Upper lobe of left lung (tissue), 6 donors: Measurements from ENCODE around the gene LBX2. TPM values are rescaled to one million over a fixed set of nuclear protein-coding genes. Genes with fewer than 3 reads are reported as not detected.
A peak's percentile ranks its signal among the peaks of the same experiment; 100 is the strongest.

ENCODE experiments used
- ATAC-seq, 2 donors: fragments of 200-7000 bp; cut with Tn5 transposase; one replicate each; pipeline ENCODE4 v1.9.1; 2022; ENCODE audit warnings: mild to moderate bottlenecking in 2 of 2, moderate library complexity in 2 of 2; ENCODE audit not compliant: low FRiP score in 2 of 2
- DNase-seq, 2 donors: peaks; one replicate each; pipeline ENCODE4 v3.0.0-alpha.2; 2019 to 2020
- H3K27ac ChIP-seq, 4 donors: fragments of 200-600 bp; sonication (generic); one replicate each; pipeline ENCODE4 v1.5.1; 2016 to 2019
- H3K27me3 ChIP-seq, 4 donors: fragments of 200-600 bp; sonication (generic); one replicate each; pipeline ENCODE4 v1.5.1; 2017 to 2019
- H3K36me3 ChIP-seq, 4 donors: fragments of 200-600 bp; sonication (generic); one replicate each; pipeline ENCODE4 v1.5.1; 2016 to 2019
- H3K4me1 ChIP-seq, 4 donors: fragments of 200-600 bp; sonication (generic); one replicate each; pipeline ENCODE4 v1.5.1; 2018 to 2019
- H3K4me3 ChIP-seq, 4 donors: fragments of 200-600 bp; sonication (generic); one replicate each; pipeline ENCODE4 v1.5.1; 2017 to 2019; ENCODE audit warnings: mild to moderate bottlenecking in 2 of 4, moderate library complexity in 1 of 4
- H3K9me3 ChIP-seq, 4 donors: fragments of 200-600 bp; sonication (generic); one replicate each; pipeline ENCODE4 v1.5.1; 2018 to 2019
- EP300 ChIP-seq, 4 donors: sonication (generic); formaldehyde crosslinking; IDR thresholded peaks; one replicate each; pipeline ENCODE4 v1.5.1; 2017; ENCODE audit warnings: antibody characterized with exemption in 4 of 4, control low read depth in 2 of 4
- POLR2A ChIP-seq, 4 donors: fragments of 450-650 bp; IDR thresholded peaks; one replicate each; pipeline ENCODE4 v1.5.1; 2016 to 2017; ENCODE audit warnings: antibody characterized with exemption in 4 of 4, mild to moderate bottlenecking in 2 of 4
- POLR2AphosphoS5 ChIP-seq, 2 donors: sonication (generic); formaldehyde crosslinking; IDR thresholded peaks; one replicate each; pipeline ENCODE4 v1.5.1; 2017; ENCODE audit warnings: antibody characterized with exemption in 2 of 2
- WGBS, 2 donors: methylation state at CpG; one replicate each; pipeline ENCODE4 v1.1.5; 2017 to 2018; 5-methylcytosine and 5-hydroxymethylcytosine counted together
- total RNA-seq, 6 donors: library from RNA; depleted of rRNA in 4 of 6; stranded (reverse); fragments of >200 nt in 4 of 6; gene quantifications; one replicate each; pipeline versions ENCODE4 v1.1.0 to v1.2.1, GENCODE V29; 2016 to 2021
- TF ChIP-seq, protein P1 (sequence below), 6 experiments: fragments of 450-650 bp in 4 of 6; fragments of 200-600 bp in 2 of 6; sonication (generic) in 2 of 6; IDR thresholded peaks; one replicate each; pipeline ENCODE4 v1.5.1; 2016 to 2019; ENCODE audit warnings: antibody characterized with exemption in 6 of 6
- donor health status: DM: no; HTN: no; CAD: no; lungs with moderate emphysema.
- donor health status: DM: no; HTN: yes; CAD: no; lungs with severe emphysema.

Gene LBX2
- total RNA-seq, 6 donors from 2014 or later, result 1.3 to 8.4 (median 2.4) TPM

DNA sequence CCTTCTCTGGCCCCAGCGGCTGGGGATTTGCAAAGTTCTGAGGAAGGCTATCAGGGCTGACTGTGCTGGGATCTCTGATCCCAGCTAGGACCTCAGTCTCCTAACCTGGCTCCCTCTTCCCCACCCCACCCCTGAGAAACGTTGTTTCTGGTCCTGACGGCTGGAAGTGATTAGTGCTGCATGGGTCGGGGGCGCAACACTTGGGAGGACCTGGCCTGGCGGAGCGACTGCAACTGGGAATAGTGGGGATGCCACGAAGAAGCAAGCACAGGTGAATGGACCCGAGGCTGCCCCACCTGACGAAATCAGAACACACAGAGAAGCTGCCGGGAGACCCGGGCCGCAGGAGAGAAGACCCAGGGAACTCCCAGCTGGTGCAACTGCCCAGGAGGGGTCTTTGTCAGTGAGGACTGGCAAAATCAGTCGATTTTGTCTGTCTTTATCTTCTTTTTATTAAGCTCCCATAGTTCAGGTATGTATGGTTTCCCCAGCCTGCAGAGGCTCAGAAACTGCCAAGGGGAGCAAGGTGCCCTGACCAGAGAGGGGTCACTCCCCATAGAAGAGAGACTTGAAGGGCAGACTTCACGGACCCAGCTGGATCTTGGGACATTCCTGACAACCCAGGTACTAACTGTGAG lies 656 bp upstream of the LBX2 start:
- peaks cover 0 to 38% (median 4%) of the 10 kb centered on the region in 4 donors for H3K27me3 ChIP-seq
- H3K4me1 ChIP-seq, result peaks cover 32 to 63% (median 47%) of the 10 kb centered on the region in 4 donors
- no peak overlapping the region for H3K27ac ChIP-seq
- ATAC-seq (no peak), DNase-seq (no peak)
- no peaks in the 10 kb centered on the region for H3K9me3 ChIP-seq
- H3K36me3 ChIP-seq, result peaks cover 0 to 9% (median 4%) of the 10 kb centered on the region in 4 donors
- TF ChIP-seq POLR2AphosphoS5 (IDR thresholded peaks at IDR 0.05), result no peak
- no peak for TF ChIP-seq EP300 (IDR thresholded peaks at IDR 0.05)
- TF ChIP-seq, protein P1, sequence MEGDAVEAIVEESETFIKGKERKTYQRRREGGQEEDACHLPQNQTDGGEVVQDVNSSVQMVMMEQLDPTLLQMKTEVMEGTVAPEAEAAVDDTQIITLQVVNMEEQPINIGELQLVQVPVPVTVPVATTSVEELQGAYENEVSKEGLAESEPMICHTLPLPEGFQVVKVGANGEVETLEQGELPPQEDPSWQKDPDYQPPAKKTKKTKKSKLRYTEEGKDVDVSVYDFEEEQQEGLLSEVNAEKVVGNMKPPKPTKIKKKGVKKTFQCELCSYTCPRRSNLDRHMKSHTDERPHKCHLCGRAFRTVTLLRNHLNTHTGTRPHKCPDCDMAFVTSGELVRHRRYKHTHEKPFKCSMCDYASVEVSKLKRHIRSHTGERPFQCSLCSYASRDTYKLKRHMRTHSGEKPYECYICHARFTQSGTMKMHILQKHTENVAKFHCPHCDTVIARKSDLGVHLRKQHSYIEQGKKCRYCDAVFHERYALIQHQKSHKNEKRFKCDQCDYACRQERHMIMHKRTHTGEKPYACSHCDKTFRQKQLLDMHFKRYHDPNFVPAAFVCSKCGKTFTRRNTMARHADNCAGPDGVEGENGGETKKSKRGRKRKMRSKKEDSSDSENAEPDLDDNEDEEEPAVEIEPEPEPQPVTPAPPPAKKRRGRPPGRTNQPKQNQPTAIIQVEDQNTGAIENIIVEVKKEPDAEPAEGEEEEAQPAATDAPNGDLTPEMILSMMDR (IDR thresholded peaks at IDR 0.05), result no peak
- no peak for TF ChIP-seq POLR2A (IDR thresholded peaks at IDR 0.05)
- WGBS, 2 donors, result 57 to 77% methylated on average over 13 to 14 of the region's 15 CpGs
- H3K4me3 ChIP-seq, result peak overlapping the region in 1 of 4 donors; percentile 51

DNA sequence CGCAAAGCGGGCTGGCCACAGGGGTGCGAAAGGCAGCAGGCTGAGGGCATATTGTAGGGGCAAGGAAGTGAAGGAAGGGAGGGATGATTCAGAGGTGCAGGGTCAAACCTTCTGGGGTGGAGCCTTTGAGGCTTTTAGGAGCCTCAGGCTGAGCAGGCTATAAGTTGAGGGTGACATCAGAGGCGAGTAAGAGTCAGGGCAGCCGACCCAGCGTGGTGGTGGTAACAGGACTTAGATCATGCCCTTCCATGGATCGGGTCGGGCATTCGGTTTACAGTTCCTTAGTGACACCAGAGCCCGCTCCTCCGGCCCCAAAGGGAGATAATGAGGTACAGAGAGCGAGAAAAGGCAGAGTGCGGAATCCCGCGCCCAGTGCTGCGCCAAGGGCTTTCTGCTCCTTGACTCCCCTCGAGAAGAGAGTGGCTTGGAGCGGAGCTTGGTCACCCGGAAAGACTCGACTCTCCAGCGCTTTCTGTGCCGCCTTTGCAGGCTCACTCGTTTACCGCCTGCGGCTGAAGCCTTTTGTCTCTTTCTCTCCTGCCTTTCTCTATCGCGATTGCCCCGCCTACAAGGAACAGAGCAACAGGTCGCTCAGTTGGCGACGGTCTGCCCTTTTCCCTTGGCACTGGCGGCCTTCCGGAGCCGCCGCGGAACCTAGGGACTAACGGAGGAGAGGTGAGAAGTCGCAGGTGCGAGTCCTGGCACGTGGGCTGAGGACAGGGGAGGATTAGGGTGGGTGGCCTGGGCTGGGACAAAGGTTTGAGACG lies 720 bp downstream of the LBX2 start:
- 3% methylated on average over 36 to 39 of the region's 41 CpGs for WGBS, 2 donors
- Histone ChIP-seq H3K36me3 (peaks cover 0 to 8% (median 3%) of the 10 kb centered on the region in 4 donors), H3K27me3 (peaks cover 0 to 38% (median 4%) of the 10 kb centered on the region in 4 donors), H3K4me1 (peaks cover 28 to 50% (median 39%) of the 10 kb centered on the region in 4 donors), H3K9me3 (no peaks in the 10 kb centered on the region), H3K27ac (peak overlapping the region in 1 of 4 donors; percentile 61), H3K4me3 (peak overlapping the region in 3 of 4 donors; percentile 50 to 51 (median 51))
- DNase-seq, result peak; percentile 29 to 79
- ATAC-seq, result peak; percentile 0 to 8
- TF ChIP-seq, protein P1 (IDR thresholded peaks at IDR 0.05), result no peak
- TF ChIP-seq POLR2A (IDR thresholded peaks at IDR 0.05) (no peak), EP300 (IDR thresholded peaks at IDR 0.05) (no peak), POLR2AphosphoS5 (IDR thresholded peaks at IDR 0.05) (no peak)

DNA sequence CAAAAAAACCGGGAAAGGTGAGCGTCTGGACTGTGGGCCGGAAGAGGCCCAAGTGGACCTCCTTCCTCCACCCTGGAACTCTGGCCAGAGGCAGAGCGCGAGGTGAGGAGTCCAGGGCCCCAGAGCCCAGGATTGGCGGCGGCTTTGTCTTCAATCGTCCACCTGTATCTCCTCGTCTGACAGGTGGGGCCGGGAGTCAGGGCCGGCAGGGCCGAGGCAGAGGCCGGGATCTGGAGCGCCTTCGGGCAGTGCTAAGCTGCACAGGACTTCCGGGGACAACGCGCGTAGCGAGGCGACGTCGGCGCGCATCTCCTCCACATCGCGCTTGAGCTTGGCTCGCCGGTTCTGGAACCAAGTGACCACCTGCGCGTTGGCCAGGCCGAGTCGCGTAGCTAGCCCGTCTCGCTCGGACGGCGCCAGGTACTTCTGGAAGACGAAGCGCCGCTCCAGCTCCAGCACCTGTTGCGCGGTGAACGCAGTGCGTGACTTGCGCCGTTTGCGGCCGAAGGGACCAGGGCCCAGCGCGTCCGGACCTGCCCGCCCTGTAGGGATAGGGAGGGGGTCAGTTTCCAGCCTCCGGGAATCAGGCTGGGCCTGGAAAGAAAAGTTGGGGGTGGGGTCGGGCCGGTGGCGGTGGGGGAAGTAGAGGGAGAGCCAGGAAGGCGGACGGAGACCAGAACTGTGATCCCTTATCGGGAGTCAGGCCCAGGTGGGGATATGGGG lies 1.5 kb downstream of the LBX2 start:
- Histone ChIP-seq H3K4me3 (peak overlapping the region; percentile 14 to 51 (median 50)), H3K4me1 (peaks cover 24 to 42% (median 32%) of the 10 kb centered on the region in 4 donors), H3K27me3 (peaks cover 0 to 38% (median 4%) of the 10 kb centered on the region in 4 donors), H3K9me3 (no peaks in the 10 kb centered on the region), H3K27ac (peak overlapping the region in 1 of 4 donors; percentile 61), H3K36me3 (peaks cover 5 to 15% (median 11%) of the 10 kb centered on the region in 4 donors)
- 2 to 4% methylated on average over 18 to 60 of the region's 61 CpGs for WGBS, 2 donors
- TF ChIP-seq POLR2A (IDR thresholded peaks at IDR 0.05) (peak in 1 of 4 donors; percentile 33), POLR2AphosphoS5 (IDR thresholded peaks at IDR 0.05) (no peak), EP300 (IDR thresholded peaks at IDR 0.05) (no peak)
- TF ChIP-seq, protein P1 (IDR thresholded peaks at IDR 0.05), result no peak
- ATAC-seq, result peak; percentile 53 to 61
- DNase-seq, result peak; percentile 64 to 90

DNA sequence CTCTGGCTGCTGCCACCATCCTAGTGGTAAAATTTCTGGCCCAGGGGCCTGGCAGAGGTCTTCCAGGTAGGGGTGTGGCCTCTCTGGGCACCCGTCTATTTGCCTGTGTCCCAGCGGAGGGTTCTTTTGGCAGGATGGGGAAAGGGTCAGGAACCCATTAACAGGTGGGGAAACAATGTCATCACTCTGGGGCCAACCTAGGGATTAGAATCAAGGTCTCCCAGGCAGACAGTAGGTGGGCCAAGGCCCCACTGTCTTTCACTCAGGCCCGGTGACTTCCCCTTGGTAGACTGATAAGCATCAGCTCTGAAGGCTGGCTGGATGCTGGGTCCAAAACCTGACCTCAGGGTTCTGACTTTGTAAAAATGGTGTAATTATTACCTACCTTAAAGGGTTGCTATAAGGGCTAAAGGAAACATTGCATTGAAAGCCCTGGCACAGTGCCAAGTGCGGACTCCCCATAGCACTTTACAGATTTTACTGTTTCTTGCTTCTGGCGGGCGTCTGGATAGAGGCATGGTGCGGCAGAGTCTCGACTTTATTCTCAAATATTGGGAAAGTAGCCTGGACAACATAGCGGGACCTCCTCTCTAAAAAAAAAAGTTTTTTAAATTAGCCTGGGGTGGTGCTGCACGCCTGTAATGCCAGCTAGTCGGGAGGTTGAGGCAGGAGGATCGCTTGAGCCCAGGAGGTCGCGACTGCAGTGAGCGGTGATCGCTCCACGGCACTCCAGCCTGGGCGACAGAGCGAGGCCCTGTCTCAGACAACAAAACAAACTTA lies 2.2 kb downstream of the LBX2 start:
- Histone ChIP-seq H3K4me1 (peaks cover 24 to 35% (median 29%) of the 10 kb centered on the region in 4 donors), H3K4me3 (peak overlapping the region in 3 of 4 donors; percentile 50 to 51 (median 51)), H3K36me3 (peaks cover 12 to 23% (median 18%) of the 10 kb centered on the region in 4 donors), H3K27me3 (peaks cover 0 to 35% (median 4%) of the 10 kb centered on the region in 4 donors), H3K27ac (peak overlapping the region in 1 of 4 donors; percentile 61), H3K9me3 (no peaks in the 10 kb centered on the region)
- DNase-seq, result no peak
- ATAC-seq, result no peak
- 51 to 73% methylated on average over 18 to 19 of the region's 19 CpGs for WGBS, 2 donors
- TF ChIP-seq, protein P1 (IDR thresholded peaks at IDR 0.05), result no peak
- TF ChIP-seq POLR2A (IDR thresholded peaks at IDR 0.05) (no peak), EP300 (IDR thresholded peaks at IDR 0.05) (no peak), POLR2AphosphoS5 (IDR thresholded peaks at IDR 0.05) (no peak)
